ENCODE data around the gene RELL1. TPM values are rescaled to one million over a fixed set of nuclear protein-coding genes. Genes with fewer than 3 reads are reported as not detected.

The RELL1 gene
- total and polyA plus RNA-seq, 10 of the 15 experiments (the other 5 are each of a cell fraction or from before 2014, with no cell fraction given), result 0.20 to 10.9 (median 3.9) TPM

- TF ChIP-seq, protein P1, sequence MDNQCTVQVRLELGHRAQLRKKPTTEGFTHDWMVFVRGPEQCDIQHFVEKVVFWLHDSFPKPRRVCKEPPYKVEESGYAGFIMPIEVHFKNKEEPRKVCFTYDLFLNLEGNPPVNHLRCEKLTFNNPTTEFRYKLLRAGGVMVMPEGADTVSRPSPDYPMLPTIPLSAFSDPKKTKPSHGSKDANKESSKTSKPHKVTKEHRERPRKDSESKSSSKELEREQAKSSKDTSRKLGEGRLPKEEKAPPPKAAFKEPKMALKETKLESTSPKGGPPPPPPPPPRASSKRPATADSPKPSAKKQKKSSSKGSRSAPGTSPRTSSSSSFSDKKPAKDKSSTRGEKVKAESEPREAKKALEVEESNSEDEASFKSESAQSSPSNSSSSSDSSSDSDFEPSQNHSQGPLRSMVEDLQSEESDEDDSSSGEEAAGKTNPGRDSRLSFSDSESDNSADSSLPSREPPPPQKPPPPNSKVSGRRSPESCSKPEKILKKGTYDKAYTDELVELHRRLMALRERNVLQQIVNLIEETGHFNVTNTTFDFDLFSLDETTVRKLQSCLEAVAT (IDR thresholded peaks at IDR 0.05), result no peak
- TF ChIP-seq CBFB (IDR thresholded peaks at IDR 0.05; ENCODE audit: low read depth) (peak; percentile 37; the same call in 1 of the 2 replicates), PML (IDR thresholded peaks at IDR 0.05; ENCODE audit: low read length) (peak; percentile 61), TCF3 (IDR thresholded peaks at IDR 0.05; ENCODE audit: borderline replicate concordance, insufficient read depth, low read depth, low read length) (0 out of 2 replicates have a peak, but pooled peaks have one; percentile 18), YY1 (IDR thresholded peaks at IDR 0.05; ENCODE audit: low read depth, low read length) (0 out of 2 replicates have a peak, but pooled peaks have one; percentile 20), FOXM1 (IDR thresholded peaks at IDR 0.05; ENCODE audit: low read depth, low read length) (peak; percentile 94), NFXL1 (IDR thresholded peaks at IDR 0.05; ENCODE audit: borderline replicate concordance) (no peak)
- TF ChIP-seq, protein P2, sequence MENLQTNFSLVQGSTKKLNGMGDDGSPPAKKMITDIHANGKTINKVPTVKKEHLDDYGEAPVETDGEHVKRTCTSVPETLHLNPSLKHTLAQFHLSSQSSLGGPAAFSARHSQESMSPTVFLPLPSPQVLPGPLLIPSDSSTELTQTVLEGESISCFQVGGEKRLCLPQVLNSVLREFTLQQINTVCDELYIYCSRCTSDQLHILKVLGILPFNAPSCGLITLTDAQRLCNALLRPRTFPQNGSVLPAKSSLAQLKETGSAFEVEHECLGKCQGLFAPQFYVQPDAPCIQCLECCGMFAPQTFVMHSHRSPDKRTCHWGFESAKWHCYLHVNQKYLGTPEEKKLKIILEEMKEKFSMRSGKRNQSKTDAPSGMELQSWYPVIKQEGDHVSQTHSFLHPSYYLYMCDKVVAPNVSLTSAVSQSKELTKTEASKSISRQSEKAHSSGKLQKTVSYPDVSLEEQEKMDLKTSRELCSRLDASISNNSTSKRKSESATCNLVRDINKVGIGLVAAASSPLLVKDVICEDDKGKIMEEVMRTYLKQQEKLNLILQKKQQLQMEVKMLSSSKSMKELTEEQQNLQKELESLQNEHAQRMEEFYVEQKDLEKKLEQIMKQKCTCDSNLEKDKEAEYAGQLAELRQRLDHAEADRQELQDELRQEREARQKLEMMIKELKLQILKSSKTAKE (IDR thresholded peaks at IDR 0.05; ENCODE audit: low read depth, poor library complexity, severe bottlenecking), result peak; percentile 81
- TF ChIP-seq, protein P3, sequence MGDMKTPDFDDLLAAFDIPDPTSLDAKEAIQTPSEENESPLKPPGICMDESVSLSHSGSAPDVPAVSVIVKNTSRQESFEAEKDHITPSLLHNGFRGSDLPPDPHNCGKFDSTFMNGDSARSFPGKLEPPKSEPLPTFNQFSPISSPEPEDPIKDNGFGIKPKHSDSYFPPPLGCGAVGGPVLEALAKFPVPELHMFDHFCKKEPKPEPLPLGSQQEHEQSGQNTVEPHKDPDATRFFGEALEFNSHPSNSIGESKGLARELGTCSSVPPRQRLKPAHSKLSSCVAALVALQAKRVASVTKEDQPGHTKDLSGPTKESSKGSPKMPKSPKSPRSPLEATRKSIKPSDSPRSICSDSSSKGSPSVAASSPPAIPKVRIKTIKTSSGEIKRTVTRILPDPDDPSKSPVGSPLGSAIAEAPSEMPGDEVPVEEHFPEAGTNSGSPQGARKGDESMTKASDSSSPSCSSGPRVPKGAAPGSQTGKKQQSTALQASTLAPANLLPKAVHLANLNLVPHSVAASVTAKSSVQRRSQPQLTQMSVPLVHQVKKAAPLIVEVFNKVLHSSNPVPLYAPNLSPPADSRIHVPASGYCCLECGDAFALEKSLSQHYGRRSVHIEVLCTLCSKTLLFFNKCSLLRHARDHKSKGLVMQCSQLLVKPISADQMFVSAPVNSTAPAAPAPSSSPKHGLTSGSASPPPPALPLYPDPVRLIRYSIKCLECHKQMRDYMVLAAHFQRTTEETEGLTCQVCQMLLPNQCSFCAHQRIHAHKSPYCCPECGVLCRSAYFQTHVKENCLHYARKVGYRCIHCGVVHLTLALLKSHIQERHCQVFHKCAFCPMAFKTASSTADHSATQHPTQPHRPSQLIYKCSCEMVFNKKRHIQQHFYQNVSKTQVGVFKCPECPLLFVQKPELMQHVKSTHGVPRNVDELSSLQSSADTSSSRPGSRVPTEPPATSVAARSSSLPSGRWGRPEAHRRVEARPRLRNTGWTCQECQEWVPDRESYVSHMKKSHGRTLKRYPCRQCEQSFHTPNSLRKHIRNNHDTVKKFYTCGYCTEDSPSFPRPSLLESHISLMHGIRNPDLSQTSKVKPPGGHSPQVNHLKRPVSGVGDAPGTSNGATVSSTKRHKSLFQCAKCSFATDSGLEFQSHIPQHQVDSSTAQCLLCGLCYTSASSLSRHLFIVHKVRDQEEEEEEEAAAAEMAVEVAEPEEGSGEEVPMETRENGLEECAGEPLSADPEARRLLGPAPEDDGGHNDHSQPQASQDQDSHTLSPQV (IDR thresholded peaks at IDR 0.05), result no peak
These were observed 29.8 kb upstream of the RELL1 start (continued) for GRCh38 chr4:37715889-37716402.
